ENCODE results near the gene RRH. TPM values are rescaled to one million over a fixed set of nuclear protein-coding genes. Genes with fewer than 3 reads are reported as not detected.

The RRH gene
- total and polyA plus RNA-seq, 7 donors, result not detected

DNA sequence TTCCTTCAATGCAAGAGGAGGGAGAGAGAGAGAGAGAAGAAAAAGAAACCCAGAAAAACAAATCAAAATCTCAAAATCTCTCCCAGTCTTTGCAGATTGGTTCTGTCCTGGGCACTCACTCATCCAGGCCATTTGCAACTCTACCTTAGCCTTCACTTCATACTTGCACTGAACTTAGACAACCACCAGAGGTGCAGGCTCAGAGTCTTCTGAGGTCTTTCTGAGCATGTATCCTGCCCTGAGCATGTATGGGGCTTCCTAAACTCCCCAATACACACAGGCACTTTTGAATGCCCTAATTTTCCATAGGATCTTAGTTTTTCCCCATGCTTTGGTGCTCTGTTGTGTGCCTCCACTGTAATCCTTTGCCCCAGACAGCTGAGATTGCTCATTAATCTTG lies 28.9 kb upstream of the RRH start:
- Histone ChIP-seq H3K4me1 (no peaks in the 10 kb centered on the region), H3K36me3 (no peaks in the 10 kb centered on the region), H3K27me3 (no peaks in the 10 kb centered on the region), H3K4me3 (no peak overlapping the region), H3K27ac (no peak overlapping the region), H3K9me3 (peaks cover 0 to 3% (median 2%) of the 10 kb centered on the region in 4 donors)
- TF ChIP-seq CTCF (IDR thresholded peaks at IDR 0.05), result no peak
- TF ChIP-seq POLR2A (IDR thresholded peaks at IDR 0.05), result no peak
- no peak for TF ChIP-seq EP300 (IDR thresholded peaks at IDR 0.05)
- TF ChIP-seq POLR2AphosphoS5 (IDR thresholded peaks at IDR 0.05), result no peak
- intact Hi-C loops (cut with DNase I), result no loop called here
- no peak for DNase-seq

GRCh38 chr4:109801099-109801789 lies 26.5 kb upstream of the RRH start:
- H3K4me3 ChIP-seq, result peak overlapping the region in 3 of 4 donors; percentile 1 to 14 (median 9)
- peaks cover 0 to 3% (median 0%) of the 10 kb centered on the region in 4 donors for H3K9me3 ChIP-seq
- peak overlapping the region in 1 of 4 donors; percentile 34 for H3K27ac ChIP-seq
- intact Hi-C loops (cut with DNase I), result no loop called here
- no peak for DNase-seq
- H3K36me3 ChIP-seq, result no peaks in the 10 kb centered on the region
- TF ChIP-seq POLR2A (IDR thresholded peaks at IDR 0.05) (no peak), POLR2AphosphoS5 (IDR thresholded peaks at IDR 0.05) (no peak), EP300 (IDR thresholded peaks at IDR 0.05) (no peak), CTCF (IDR thresholded peaks at IDR 0.05) (no peak)
- WGBS, 2 donors, result 72 to 73% methylated on average over 4 of the region's 4 CpGs
- H3K4me1 ChIP-seq, result no peaks in the 10 kb centered on the region
- no peaks in the 10 kb centered on the region for H3K27me3 ChIP-seq

- intact Hi-C loops (cut with DNase I), result no loop called here
- no peaks in the 10 kb centered on the region for H3K36me3 ChIP-seq
- peak within 1 kb of the TSS in 1 of 4 donors; percentile 34 for H3K27ac ChIP-seq
- H3K4me3 ChIP-seq, result peak within 1 kb of the TSS in 3 of 4 donors; percentile 1 to 14 (median 9)
- H3K27me3 ChIP-seq, result no peaks in the 10 kb centered on the region
- H3K9me3 ChIP-seq, result no peaks in the 10 kb centered on the region
- WGBS, 2 donors, result 25 to 56% methylated on average over 2 of the region's 2 CpGs
- TF ChIP-seq POLR2A (IDR thresholded peaks at IDR 0.05) (no peak), CTCF (IDR thresholded peaks at IDR 0.05) (no peak), EP300 (IDR thresholded peaks at IDR 0.05) (no peak), POLR2AphosphoS5 (IDR thresholded peaks at IDR 0.05) (no peak)
- no peaks in the 10 kb centered on the region for H3K4me1 ChIP-seq
- DNase-seq, result no peak
Observed at GRCh38 chr4:109801895-109802319, 25.9 kb upstream of the RRH start, which contains the start of gene CFI. Gene CFI, minus strand, starts transcription at chr4:109801999. Its CDS starts 28 bp downstream, at chr4:109801971.

- 18 to 44% methylated on average over 4 of the region's 4 CpGs for WGBS, 2 donors
- Histone ChIP-seq H3K9me3 (no peaks in the 10 kb centered on the region), H3K4me3 (no peak overlapping the region), H3K27ac (no peak overlapping the region), H3K27me3 (no peaks in the 10 kb centered on the region), H3K4me1 (no peaks in the 10 kb centered on the region), H3K36me3 (no peaks in the 10 kb centered on the region)
- intact Hi-C loops (cut with DNase I), result no loop called here
- TF ChIP-seq CTCF (IDR thresholded peaks at IDR 0.05), result peak in 1 of 4 experiments; percentile 9
- TF ChIP-seq POLR2AphosphoS5 (IDR thresholded peaks at IDR 0.05), result no peak
- TF ChIP-seq POLR2A (IDR thresholded peaks at IDR 0.05), result no peak
- no peak for TF ChIP-seq EP300 (IDR thresholded peaks at IDR 0.05)
- no peak for DNase-seq
Observed at GRCh38 chr4:109803924-109804571, 23.7 kb upstream of the RRH start.
